Measurements from ENCODE around the gene ACTBL2.

DNA sequence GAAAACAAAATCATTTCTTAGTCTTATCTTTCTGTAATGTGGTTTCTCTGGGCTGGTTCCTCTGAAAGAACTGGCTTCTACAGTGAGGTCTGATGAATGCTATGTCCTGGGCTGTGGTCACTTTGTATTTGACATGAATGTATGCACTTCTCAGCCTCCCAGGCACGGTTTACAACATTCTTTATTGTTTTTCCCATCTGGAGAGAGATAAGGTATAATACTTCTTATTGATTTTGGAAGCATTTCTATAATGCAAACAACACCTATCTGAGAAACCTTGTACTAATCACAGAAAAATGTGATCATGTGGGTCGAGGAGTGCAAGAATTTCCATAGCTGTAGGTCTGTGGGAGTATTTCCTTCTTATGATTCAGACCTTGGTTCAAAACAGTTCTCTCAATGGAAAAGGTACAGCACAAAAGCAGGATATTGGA lies 46.9 kb downstream of the ACTBL2 start:
- TF ChIP-seq EZH2 (IDR thresholded peaks at IDR 0.05) (no peak), POLR2AphosphoS5 (IDR thresholded peaks at IDR 0.05; ENCODE audit: borderline replicate concordance, low read depth, low read length) (no peak)

Measured in SK-N-MC (cell line).